ENCODE data around the gene APBA1.
A peak's percentile ranks its signal among the peaks of the same experiment; 100 is the strongest.
"Not testable (repeated sequence)": the region's sequence is repeated elsewhere in the genome, so short reads cannot be mapped to it uniquely, and the experiment has no call there.

APBA1 gene

GRCh38 chr9:69425136-69425801, 246.9 kb downstream of the APBA1 start:
- TF ChIP-seq, protein P1, sequence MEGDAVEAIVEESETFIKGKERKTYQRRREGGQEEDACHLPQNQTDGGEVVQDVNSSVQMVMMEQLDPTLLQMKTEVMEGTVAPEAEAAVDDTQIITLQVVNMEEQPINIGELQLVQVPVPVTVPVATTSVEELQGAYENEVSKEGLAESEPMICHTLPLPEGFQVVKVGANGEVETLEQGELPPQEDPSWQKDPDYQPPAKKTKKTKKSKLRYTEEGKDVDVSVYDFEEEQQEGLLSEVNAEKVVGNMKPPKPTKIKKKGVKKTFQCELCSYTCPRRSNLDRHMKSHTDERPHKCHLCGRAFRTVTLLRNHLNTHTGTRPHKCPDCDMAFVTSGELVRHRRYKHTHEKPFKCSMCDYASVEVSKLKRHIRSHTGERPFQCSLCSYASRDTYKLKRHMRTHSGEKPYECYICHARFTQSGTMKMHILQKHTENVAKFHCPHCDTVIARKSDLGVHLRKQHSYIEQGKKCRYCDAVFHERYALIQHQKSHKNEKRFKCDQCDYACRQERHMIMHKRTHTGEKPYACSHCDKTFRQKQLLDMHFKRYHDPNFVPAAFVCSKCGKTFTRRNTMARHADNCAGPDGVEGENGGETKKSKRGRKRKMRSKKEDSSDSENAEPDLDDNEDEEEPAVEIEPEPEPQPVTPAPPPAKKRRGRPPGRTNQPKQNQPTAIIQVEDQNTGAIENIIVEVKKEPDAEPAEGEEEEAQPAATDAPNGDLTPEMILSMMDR (IDR thresholded peaks at IDR 0.05; ENCODE audit: low read depth, low read length) = no peak
- in situ Hi-C loops (cut with HindIII; ENCODE audit: low sequenced_read_pairs) = no loop called here
- no peak for DNase-seq (ENCODE audit: low read depth, low spot score)
- H3K4me3 ChIP-seq (ENCODE audit: low read depth, low read length) = no peak overlapping the region

- in situ Hi-C loops (cut with HindIII; ENCODE audit: low sequenced_read_pairs) = no loop called here
- no peak overlapping the region for H3K4me3 ChIP-seq (ENCODE audit: low read depth, low read length)
- DNase-seq (ENCODE audit: low read depth, low spot score) = peak; percentile 59
- TF ChIP-seq, protein P1 (IDR thresholded peaks at IDR 0.05; ENCODE audit: low read depth, low read length) = peak; percentile 63
Observed at GRCh38 chr9:69421908-69422801, 250.0 kb downstream of the APBA1 start.

GRCh38 chr9:69420611-69421270, 251.4 kb downstream of the APBA1 start:
- no peak overlapping the region for H3K4me3 ChIP-seq (ENCODE audit: low read depth, low read length)
- TF ChIP-seq, protein P1 (IDR thresholded peaks at IDR 0.05; ENCODE audit: low read depth, low read length) = no peak
- no peak for DNase-seq (ENCODE audit: low read depth, low spot score)
- in situ Hi-C loops (cut with HindIII; ENCODE audit: low sequenced_read_pairs) = no loop called here

- peak; percentile 74 for DNase-seq (ENCODE audit: low read depth, low spot score)
- in situ Hi-C loops (cut with HindIII; ENCODE audit: low sequenced_read_pairs) = no loop called here
- no peak overlapping the region for H3K4me3 ChIP-seq (ENCODE audit: low read depth, low read length)
- TF ChIP-seq, protein P1 (IDR thresholded peaks at IDR 0.05; ENCODE audit: low read depth, low read length) = peak; percentile 85
Observed at GRCh38 chr9:69412741-69413150, 259.4 kb downstream of the APBA1 start.

- in situ Hi-C loops (cut with HindIII; ENCODE audit: low sequenced_read_pairs) = no loop called here
- no peak for DNase-seq (ENCODE audit: low read depth, low spot score)
- TF ChIP-seq, protein P1 (IDR thresholded peaks at IDR 0.05; ENCODE audit: low read depth, low read length) = no peak
- H3K4me3 ChIP-seq (ENCODE audit: low read depth, low read length) = no peak overlapping the region
Observed at GRCh38 chr9:69411931-69412740, 260.0 kb downstream of the APBA1 start.

DNA sequence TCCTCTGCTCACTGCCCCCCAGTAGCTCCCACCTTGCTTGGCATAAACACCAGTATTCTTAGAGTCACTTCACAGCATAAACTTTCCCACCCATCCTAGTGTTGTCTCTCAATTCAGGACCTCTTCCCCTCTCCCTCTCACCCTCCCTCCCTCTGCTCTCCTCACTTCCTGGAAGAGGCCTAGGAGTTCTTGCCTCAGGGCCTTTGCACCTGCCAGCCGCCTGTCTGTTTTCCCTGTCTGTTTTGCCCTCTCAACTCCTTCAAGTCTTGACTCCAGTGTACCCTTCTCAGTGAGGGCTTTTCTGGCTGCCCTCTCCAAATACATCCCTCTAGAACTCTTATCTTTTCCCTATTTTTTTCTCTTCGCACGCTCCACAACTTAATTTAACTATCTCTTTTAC, 260.9 kb downstream of the APBA1 start:
- no peak overlapping the region for H3K4me3 ChIP-seq (ENCODE audit: low read depth, low read length)
- TF ChIP-seq, protein P1 (IDR thresholded peaks at IDR 0.05; ENCODE audit: low read depth, low read length) = no peak
- no peak for DNase-seq (ENCODE audit: low read depth, low spot score)
- in situ Hi-C loops (cut with HindIII; ENCODE audit: low sequenced_read_pairs) = no loop called here

DNA sequence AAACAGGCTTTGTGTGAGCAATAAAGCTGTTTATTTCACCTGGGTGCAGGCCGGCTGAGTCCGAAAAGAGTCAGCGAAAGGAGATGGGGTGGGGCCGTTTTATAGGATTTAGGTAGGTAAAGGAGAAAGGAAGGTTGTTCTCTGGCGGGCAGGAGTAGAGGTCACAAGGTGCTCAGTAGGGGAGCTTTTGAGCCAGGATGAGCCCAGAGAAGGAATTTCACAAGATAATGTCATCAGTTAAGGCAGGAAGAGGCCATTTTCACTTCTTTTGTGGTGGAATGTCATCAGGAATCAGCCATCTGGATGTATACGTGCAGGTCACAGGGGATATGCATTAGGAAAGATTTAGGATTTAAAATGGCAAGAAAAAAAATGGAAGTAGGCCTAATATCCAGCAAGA, 262.2 kb downstream of the APBA1 start:
- in situ Hi-C loops (cut with HindIII; ENCODE audit: low sequenced_read_pairs); DNase-seq (ENCODE audit: low read depth, low spot score); H3K4me3 ChIP-seq (ENCODE audit: low read depth, low read length): not testable (repeated sequence)
